DND-41 (cell line): ENCODE measurements around the gene LGR4.

ENCODE experiments used
- EZH2 ChIP-seq: IDR thresholded peaks from 3 replicates; pipeline ENCODE4 v1.6.1; 2012; ENCODE audit warnings: borderline replicate concordance, low read depth, mild to moderate bottlenecking, moderate library complexity, low read length, inconsistent platforms; ENCODE audit not compliant: severe bottlenecking
- TF ChIP-seq, protein P1 (sequence below): IDR thresholded peaks from 2 replicates; pipeline ENCODE4 v1.5.1; 2012; ENCODE audit warnings: borderline replicate concordance, low read length, moderate library complexity, mild to moderate bottlenecking; ENCODE audit not compliant: poor library complexity, severe bottlenecking; ENCODE audit errors: extremely low read depth

DNA sequence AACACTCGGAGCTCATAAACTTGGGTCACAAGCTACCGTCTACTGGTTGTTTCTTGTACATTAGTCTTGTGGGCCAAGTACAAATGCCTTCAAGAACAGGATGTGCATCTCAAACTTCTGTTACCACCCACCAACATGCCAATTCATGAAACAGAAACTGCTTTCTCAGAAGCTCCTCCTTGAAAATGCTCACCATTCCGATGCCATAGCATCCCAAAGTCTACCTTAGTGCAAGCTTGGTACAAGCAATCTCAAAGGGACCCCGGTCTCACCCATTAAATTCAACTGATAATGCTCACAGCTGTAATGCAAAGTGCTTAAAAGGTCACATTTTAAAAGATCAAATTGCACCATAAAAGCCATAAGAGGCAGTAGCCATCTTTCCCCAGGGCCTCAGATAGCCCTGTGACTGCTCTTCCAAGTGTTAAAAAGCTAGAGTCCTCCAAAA, 77.8 kb downstream of the LGR4 start:
- TF ChIP-seq, protein P1, sequence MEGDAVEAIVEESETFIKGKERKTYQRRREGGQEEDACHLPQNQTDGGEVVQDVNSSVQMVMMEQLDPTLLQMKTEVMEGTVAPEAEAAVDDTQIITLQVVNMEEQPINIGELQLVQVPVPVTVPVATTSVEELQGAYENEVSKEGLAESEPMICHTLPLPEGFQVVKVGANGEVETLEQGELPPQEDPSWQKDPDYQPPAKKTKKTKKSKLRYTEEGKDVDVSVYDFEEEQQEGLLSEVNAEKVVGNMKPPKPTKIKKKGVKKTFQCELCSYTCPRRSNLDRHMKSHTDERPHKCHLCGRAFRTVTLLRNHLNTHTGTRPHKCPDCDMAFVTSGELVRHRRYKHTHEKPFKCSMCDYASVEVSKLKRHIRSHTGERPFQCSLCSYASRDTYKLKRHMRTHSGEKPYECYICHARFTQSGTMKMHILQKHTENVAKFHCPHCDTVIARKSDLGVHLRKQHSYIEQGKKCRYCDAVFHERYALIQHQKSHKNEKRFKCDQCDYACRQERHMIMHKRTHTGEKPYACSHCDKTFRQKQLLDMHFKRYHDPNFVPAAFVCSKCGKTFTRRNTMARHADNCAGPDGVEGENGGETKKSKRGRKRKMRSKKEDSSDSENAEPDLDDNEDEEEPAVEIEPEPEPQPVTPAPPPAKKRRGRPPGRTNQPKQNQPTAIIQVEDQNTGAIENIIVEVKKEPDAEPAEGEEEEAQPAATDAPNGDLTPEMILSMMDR: no peak
- no peak for TF ChIP-seq EZH2
